GM19240 (cell line): ENCODE data around the gene PPRC1.

Source experiments
- DNase-seq: peaks from one replicate; pipeline ENCODE4 v3.0.0; 2011; ENCODE audit warnings: low spot score; ENCODE audit not compliant: insufficient read length

Gene PPRC1

GRCh38 chr10:102195296-102195870 lies 62.5 kb downstream of the PPRC1 start:
- no peak for DNase-seq

GRCh38 chr10:102196893-102197292 lies 64.1 kb downstream of the PPRC1 start:
- DNase-seq, result no peak

GRCh38 chr10:102198027-102198426 lies 65.2 kb downstream of the PPRC1 start:
- no peak for DNase-seq
